ENCODE results near the gene TMEM150B. TPM values are rescaled to one million over a fixed set of nuclear protein-coding genes. Genes with fewer than 3 reads are reported as not detected.

Gene TMEM150B
- total RNA-seq, 1 experiment from 2014 or later = not detected

- no peaks in the 10 kb centered on the region for H3K27me3 ChIP-seq (replicated peaks; ENCODE audit: insufficient read depth, low read depth, low read length, poor library complexity)
- DNase-seq (ENCODE audit: low spot score) = no peak
- H3K9me3 ChIP-seq (ENCODE audit: low read depth, low read length, poor library complexity, severe bottlenecking) = no peaks in the 10 kb centered on the region
- H3K4me1 ChIP-seq (ENCODE audit: insufficient read depth, low read length, poor library complexity, severe bottlenecking) = peaks cover 12% of the 10 kb centered on the region
- CTCF ChIA-PET = no interaction called here
- intact Hi-C loops (cut with micrococcal nuclease; ENCODE audit: unreplicated experiment) = no loop called here
- TF ChIP-seq CTCF (conservative IDR thresholded peaks at IDR 0.05; ENCODE audit: low read depth, low read length) (no peak), EZH2 (IDR thresholded peaks at IDR 0.05; ENCODE audit: borderline replicate concordance, low read depth, low read length, poor library complexity, severe bottlenecking) (no peak)
- POLR2A ChIA-PET (ENCODE audit: low non-redundant PET) = interaction anchor here (1.1 kb wide), 1 partner anchor 61 kb away, joined by 3 read pairs; no protein-coding TSS in a partner anchor
- H3K4me3 ChIP-seq (ENCODE audit: low read depth, low read length, poor library complexity, severe bottlenecking) = no peak overlapping the region
- peaks cover 9% of the 10 kb centered on the region for H3K36me3 ChIP-seq (ENCODE audit: insufficient read depth, low read length, poor library complexity, severe bottlenecking)
- H3K27ac ChIP-seq (ENCODE audit: low read depth, low read length, poor library complexity, severe bottlenecking) = no peak overlapping the region
- BruUV-seq (replicated peaks) = no TSS peak
Measured at GRCh38 chr19:55277494-55277893, 47.6 kb downstream of the TMEM150B start.

GRCh38 chr19:55276720-55277430 lies 48.3 kb downstream of the TMEM150B start:
- TF ChIP-seq CTCF (conservative IDR thresholded peaks at IDR 0.05; ENCODE audit: low read depth, low read length) = no peak
- TF ChIP-seq EZH2 (IDR thresholded peaks at IDR 0.05; ENCODE audit: borderline replicate concordance, low read depth, low read length, poor library complexity, severe bottlenecking) = no peak
- no peak for DNase-seq (ENCODE audit: low spot score)
- H3K9me3 ChIP-seq (ENCODE audit: low read depth, low read length, poor library complexity, severe bottlenecking) = no peaks in the 10 kb centered on the region
- POLR2A ChIA-PET (ENCODE audit: low non-redundant PET) = no interaction called here
- peaks cover 12% of the 10 kb centered on the region for H3K4me1 ChIP-seq (ENCODE audit: insufficient read depth, low read length, poor library complexity, severe bottlenecking)
- H3K4me3 ChIP-seq (ENCODE audit: low read depth, low read length, poor library complexity, severe bottlenecking) = no peak overlapping the region
- no peak overlapping the region for H3K27ac ChIP-seq (ENCODE audit: low read depth, low read length, poor library complexity, severe bottlenecking)
- no peaks in the 10 kb centered on the region for H3K27me3 ChIP-seq (replicated peaks; ENCODE audit: insufficient read depth, low read depth, low read length, poor library complexity)
- H3K36me3 ChIP-seq (ENCODE audit: insufficient read depth, low read length, poor library complexity, severe bottlenecking) = peaks cover 9% of the 10 kb centered on the region
- no TSS peak for BruUV-seq (replicated peaks)
- intact Hi-C loops (cut with micrococcal nuclease; ENCODE audit: unreplicated experiment) = no loop called here
- CTCF ChIA-PET = no interaction called here

GRCh38 chr19:55275851-55276719 lies 49.1 kb downstream of the TMEM150B start:
- ChIA-PET POLR2A (ENCODE audit: low non-redundant PET) (interaction anchor here (0.6 kb wide), 1 partner anchor 356 kb away, joined by 7 read pairs; no protein-coding TSS in a partner anchor), CTCF (no interaction called here)
- Histone ChIP-seq H3K4me3 (ENCODE audit: low read depth, low read length, poor library complexity, severe bottlenecking) (no peak overlapping the region), H3K36me3 (ENCODE audit: insufficient read depth, low read length, poor library complexity, severe bottlenecking) (peaks cover 9% of the 10 kb centered on the region), H3K27ac (ENCODE audit: low read depth, low read length, poor library complexity, severe bottlenecking) (no peak overlapping the region), H3K9me3 (ENCODE audit: low read depth, low read length, poor library complexity, severe bottlenecking) (no peaks in the 10 kb centered on the region), H3K4me1 (ENCODE audit: insufficient read depth, low read length, poor library complexity, severe bottlenecking) (peaks cover 8% of the 10 kb centered on the region), H3K27me3 (replicated peaks; ENCODE audit: insufficient read depth, low read depth, low read length, poor library complexity) (no peaks in the 10 kb centered on the region)
- TF ChIP-seq CTCF (conservative IDR thresholded peaks at IDR 0.05; ENCODE audit: low read depth, low read length) (no peak), EZH2 (IDR thresholded peaks at IDR 0.05; ENCODE audit: borderline replicate concordance, low read depth, low read length, poor library complexity, severe bottlenecking) (no peak)
- no TSS peak for BruUV-seq (replicated peaks)
- no peak for DNase-seq (ENCODE audit: low spot score)
- intact Hi-C loops (cut with micrococcal nuclease; ENCODE audit: unreplicated experiment) = no loop called here

Measured in A673 (cell line).